ENCODE measurements around the gene GLS. TPM values are rescaled to one million over a fixed set of nuclear protein-coding genes. Genes with fewer than 3 reads are reported as not detected.
"Not testable (repeated sequence)": the region's sequence is repeated elsewhere in the genome, so short reads cannot be mapped to it uniquely, and the experiment has no call there.

The GLS gene
- total RNA-seq, 1 donor from 2014 or later = 116 TPM

GRCh38 chr2:190948671-190949070, 68.0 kb downstream of the GLS start:
- Mint-ChIP-seq H3K4me3 (ENCODE audit: low read depth) (no peak overlapping the region), H3K27me3 (no peaks in the 10 kb centered on the region), H3K36me3 (ENCODE audit: insufficient read depth) (no peaks in the 10 kb centered on the region), H3K27ac (no peak overlapping the region), H3K9me3 (ENCODE audit: low read depth) (no peaks in the 10 kb centered on the region), H3K4me1 (ENCODE audit: low read depth) (peaks cover 15% of the 10 kb centered on the region)
- no peak for TF ChIP-seq CTCF (IDR thresholded peaks at IDR 0.05; ENCODE audit: unreplicated experiment)
- no peak for DNase-seq (ENCODE audit: low spot score, unreplicated experiment)

DNA sequence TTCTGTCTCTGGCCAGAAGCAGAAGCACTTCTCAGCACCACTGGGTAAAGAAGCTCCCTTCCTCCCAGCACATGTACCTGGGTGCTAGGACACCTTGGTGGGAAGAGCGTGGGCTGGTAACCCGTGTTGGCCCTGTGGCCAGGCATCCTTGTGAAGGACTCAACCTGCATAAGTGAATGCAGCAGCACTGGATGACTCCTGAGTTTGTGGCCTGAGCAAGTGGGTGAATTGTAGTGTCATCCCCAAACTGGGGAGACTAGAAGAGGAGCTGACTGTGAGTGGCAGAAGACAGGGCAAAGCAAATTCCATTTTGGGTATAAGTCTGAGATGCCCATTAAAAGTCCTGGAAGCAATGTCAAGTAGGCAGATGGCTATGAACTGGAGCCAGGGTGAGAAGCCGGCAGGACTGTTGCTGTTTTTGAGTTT, 70.0 kb downstream of the GLS start:
- Mint-ChIP-seq H3K4me1 (ENCODE audit: low read depth) (peaks cover 15% of the 10 kb centered on the region), H3K4me3 (ENCODE audit: low read depth) (no peak overlapping the region), H3K9me3 (ENCODE audit: low read depth) (peaks cover under 1% of the 10 kb centered on the region), H3K27ac (no peak overlapping the region), H3K36me3 (ENCODE audit: insufficient read depth) (no peaks in the 10 kb centered on the region), H3K27me3 (no peaks in the 10 kb centered on the region)
- no peak for DNase-seq (ENCODE audit: low spot score, unreplicated experiment)
- TF ChIP-seq CTCF (IDR thresholded peaks at IDR 0.05; ENCODE audit: unreplicated experiment) = no peak

GRCh38 chr2:190953257-190953656, 72.6 kb downstream of the GLS start:
- H3K27me3 Mint-ChIP-seq = no peaks in the 10 kb centered on the region
- peaks cover under 1% of the 10 kb centered on the region for H3K4me1 Mint-ChIP-seq (ENCODE audit: low read depth)
- peaks cover 14% of the 10 kb centered on the region for H3K9me3 Mint-ChIP-seq (ENCODE audit: low read depth)
- no peak overlapping the region for H3K4me3 Mint-ChIP-seq (ENCODE audit: low read depth)
- no peak for DNase-seq (ENCODE audit: low spot score, unreplicated experiment)
- peaks cover 9% of the 10 kb centered on the region for H3K36me3 Mint-ChIP-seq (ENCODE audit: insufficient read depth)
- H3K27ac Mint-ChIP-seq = no peak overlapping the region
- TF ChIP-seq CTCF (IDR thresholded peaks at IDR 0.05; ENCODE audit: unreplicated experiment) = no peak

GRCh38 chr2:190959911-190960788, 79.5 kb downstream of the GLS start:
- H3K36me3 Mint-ChIP-seq (ENCODE audit: insufficient read depth) = peaks cover 26% of the 10 kb centered on the region
- H3K9me3 Mint-ChIP-seq (ENCODE audit: low read depth) = peaks cover 16% of the 10 kb centered on the region
- no peak overlapping the region for H3K4me3 Mint-ChIP-seq (ENCODE audit: low read depth)
- no peak for TF ChIP-seq CTCF (IDR thresholded peaks at IDR 0.05; ENCODE audit: unreplicated experiment)
- no peaks in the 10 kb centered on the region for H3K27me3 Mint-ChIP-seq
- peak overlapping the region; percentile 51 for H3K27ac Mint-ChIP-seq
- H3K4me1 Mint-ChIP-seq (ENCODE audit: low read depth) = peaks cover 6% of the 10 kb centered on the region
- DNase-seq (ENCODE audit: low spot score, unreplicated experiment) = no peak

- Mint-ChIP-seq H3K9me3 (ENCODE audit: low read depth) (peaks cover 11% of the 10 kb centered on the region), H3K27ac (peak overlapping the region; percentile 10), H3K36me3 (ENCODE audit: insufficient read depth) (peaks cover 23% of the 10 kb centered on the region)
- H3K4me3 Mint-ChIP-seq (ENCODE audit: low read depth); DNase-seq (ENCODE audit: low spot score, unreplicated experiment); H3K4me1 Mint-ChIP-seq (ENCODE audit: low read depth); H3K27me3 Mint-ChIP-seq: not testable (repeated sequence)
Measured at GRCh38 chr2:190961117-190961516, 80.5 kb downstream of the GLS start.
